ENCODE measurements around the gene DCAF4. TPM values are rescaled to one million over a fixed set of nuclear protein-coding genes. Genes with fewer than 3 reads are reported as not detected.

The DCAF4 gene
- total RNA-seq, 4 donors from 2014 or later = 15.7 to 50.1 (median 16.4) TPM

DNA sequence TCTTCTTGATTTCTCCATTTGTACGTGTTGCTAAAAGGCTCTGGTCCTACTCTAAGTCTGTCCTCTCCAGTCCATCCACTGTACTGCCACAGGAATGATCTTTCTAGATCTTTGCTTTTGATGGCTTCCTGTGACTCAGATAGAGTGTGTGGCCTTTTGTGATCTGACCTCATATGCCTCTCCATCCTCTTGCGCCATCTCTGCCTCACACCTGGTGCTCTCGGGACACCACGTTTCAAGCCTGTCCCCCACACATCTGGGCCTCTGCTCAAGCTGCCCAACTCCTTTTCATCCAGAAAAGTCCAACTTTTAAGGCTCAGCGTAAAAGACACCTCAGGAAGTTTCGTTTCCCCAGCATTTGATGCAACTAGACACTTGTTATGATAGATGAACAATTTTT, 39.0 kb downstream of the DCAF4 start:
- TF ChIP-seq, protein P1, sequence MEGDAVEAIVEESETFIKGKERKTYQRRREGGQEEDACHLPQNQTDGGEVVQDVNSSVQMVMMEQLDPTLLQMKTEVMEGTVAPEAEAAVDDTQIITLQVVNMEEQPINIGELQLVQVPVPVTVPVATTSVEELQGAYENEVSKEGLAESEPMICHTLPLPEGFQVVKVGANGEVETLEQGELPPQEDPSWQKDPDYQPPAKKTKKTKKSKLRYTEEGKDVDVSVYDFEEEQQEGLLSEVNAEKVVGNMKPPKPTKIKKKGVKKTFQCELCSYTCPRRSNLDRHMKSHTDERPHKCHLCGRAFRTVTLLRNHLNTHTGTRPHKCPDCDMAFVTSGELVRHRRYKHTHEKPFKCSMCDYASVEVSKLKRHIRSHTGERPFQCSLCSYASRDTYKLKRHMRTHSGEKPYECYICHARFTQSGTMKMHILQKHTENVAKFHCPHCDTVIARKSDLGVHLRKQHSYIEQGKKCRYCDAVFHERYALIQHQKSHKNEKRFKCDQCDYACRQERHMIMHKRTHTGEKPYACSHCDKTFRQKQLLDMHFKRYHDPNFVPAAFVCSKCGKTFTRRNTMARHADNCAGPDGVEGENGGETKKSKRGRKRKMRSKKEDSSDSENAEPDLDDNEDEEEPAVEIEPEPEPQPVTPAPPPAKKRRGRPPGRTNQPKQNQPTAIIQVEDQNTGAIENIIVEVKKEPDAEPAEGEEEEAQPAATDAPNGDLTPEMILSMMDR (IDR thresholded peaks at IDR 0.05) = no peak
- ATAC-seq (ENCODE audit: low FRiP score) (no peak), DNase-seq (ENCODE audit: low spot score) (no peak)

DNA sequence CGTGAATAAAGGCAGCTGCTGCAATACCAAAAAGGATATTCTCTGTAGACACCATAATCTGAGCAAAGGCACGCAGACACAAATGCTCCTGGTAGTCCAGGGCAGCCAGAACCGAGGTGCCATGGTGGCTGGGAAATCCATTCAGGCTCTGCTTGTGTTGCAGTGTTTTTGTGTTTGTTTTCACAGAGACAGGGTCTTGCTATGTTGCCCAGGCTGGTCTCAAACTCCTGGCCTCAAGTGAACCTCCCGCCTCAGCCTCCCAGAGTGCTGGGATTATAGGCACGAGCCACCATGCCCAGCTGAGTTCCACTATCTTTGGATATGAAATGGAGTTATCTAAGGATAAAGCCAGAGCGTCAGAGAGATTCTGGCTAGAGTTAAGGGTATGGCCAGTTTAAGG, 39.8 kb downstream of the DCAF4 start:
- ATAC-seq (ENCODE audit: low FRiP score) (no peak), DNase-seq (ENCODE audit: low spot score) (no peak)
- TF ChIP-seq, protein P1 (IDR thresholded peaks at IDR 0.05) = no peak

DNA sequence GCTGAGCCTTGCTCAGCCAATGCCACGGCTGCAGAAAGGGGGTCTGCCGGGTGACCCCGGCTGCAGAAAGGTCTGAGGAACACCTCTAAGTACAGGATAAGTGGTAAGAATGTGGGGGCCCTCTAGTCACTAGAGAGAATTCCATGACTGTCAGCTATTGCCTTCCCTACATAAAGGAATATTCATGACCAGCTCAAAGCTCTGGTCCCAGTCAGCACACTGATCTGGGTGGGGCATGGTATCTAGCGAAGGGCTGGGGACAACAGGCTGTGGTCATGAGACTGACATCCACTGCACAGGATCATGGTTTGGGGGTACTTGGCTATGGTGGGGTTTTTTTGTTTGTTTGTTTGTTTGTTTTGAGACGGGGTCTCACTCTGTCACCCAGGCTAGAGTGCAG, 42.1 kb downstream of the DCAF4 start:
- TF ChIP-seq, protein P1 (IDR thresholded peaks at IDR 0.05) = no peak
- ATAC-seq (ENCODE audit: low FRiP score) (no peak), DNase-seq (ENCODE audit: low spot score) (no peak)

DNA sequence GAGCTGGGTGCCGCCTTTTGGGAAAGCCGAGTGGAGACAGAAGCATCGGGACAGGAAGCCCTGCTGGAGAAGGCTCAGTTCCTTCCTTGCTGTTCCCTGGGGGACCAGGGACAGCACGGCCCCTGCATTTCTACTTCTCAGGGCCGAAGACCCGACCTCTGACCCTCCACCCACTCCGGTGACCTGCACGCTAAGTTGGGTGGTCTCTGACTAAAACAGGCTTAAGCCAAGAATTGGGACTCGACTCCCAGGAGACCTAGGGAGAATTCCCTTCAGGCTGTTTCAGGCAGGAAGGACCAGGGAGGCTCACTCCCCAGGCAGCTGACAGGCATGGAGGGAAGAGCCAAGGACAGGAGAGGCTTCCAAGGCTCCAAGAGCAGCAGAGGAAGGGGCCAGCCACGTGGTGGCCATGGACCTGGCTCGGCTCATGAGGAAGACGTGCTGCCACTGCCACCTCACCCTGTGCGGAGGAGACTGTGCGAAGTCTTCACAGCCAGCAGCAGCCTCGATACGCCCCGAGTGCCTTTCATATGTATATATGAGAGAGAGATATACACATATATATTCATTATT, 43.9 kb downstream of the DCAF4 start:
- TF ChIP-seq, protein P1 (IDR thresholded peaks at IDR 0.05) = no peak
- no peak for DNase-seq (ENCODE audit: low spot score)
- no peak for ATAC-seq (ENCODE audit: low FRiP score)

DNA sequence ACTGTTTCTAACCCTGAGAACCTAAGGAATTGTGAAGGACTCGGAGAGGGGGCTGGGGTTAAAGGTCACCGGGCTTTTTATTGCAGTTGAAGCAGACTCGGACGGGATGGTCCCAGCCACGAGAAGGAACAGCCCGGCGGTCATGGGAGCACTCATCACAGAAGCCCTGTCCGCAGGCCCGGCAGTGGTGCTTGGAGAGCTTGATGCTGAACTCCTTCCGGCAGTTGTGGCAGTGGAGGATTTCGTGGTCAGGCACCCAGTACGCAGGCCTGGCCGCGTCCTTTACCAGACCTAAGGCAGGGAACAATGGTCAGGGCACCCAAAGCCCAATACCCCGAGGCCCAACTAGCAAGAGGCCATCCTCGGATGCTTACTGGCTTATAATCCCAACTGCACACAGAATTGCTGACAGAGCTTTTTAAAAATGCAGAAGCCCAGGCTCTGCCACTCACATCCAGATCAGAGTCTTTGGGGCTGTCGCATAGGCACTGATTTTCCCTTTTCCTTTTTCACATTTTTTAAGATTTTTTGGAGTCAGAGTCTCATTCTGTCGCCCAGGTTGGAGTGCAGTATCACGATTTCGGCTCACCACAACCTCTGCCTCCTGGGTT, 44.7 kb downstream of the DCAF4 start:
- DNase-seq (ENCODE audit: low spot score) (no peak), ATAC-seq (ENCODE audit: low FRiP score) (no peak)
- TF ChIP-seq, protein P1 (IDR thresholded peaks at IDR 0.05) = no peak

DNA sequence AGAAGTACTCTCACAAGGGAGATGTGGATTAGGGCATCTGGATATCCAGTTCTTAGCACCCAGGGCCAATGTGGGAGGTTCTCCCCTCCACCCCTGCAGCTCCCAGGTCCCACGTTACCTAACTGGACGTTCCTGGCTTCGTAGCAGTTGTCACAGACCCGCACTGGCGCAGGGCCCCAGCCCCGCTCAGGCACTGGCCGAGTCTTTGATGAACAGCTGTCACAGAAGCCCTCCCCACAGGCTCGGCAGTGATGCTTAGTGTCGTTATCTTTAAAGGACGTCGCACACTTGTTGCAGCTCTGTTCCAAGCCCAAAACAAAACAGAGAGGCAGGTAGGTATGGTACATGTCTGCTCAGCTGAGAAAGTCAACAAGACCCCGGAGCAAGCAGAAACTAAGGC, 48.4 kb downstream of the DCAF4 start:
- TF ChIP-seq, protein P1 (IDR thresholded peaks at IDR 0.05) = no peak
- no peak for ATAC-seq (ENCODE audit: low FRiP score)
- no peak for DNase-seq (ENCODE audit: low spot score)

DNA sequence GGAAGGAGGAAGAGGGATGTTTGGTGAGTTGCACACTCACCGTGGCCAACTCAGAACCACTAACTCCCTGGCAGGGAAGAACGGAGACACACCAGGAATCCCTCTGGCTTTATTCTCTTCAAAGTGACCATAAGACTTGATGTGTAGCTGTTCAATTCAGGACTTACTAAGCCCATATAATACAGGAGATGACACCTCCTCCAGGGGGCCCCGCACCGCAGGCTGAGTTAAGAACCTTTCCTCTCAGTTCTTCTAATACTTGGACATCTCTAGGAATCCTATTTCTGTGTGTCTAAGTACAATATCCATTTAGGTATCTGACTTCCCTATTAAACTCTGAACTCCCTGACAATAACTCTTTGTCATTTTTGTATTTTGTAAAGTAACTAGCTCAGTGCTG, 49.5 kb downstream of the DCAF4 start:
- ATAC-seq (ENCODE audit: low FRiP score) = no peak
- TF ChIP-seq, protein P1 (IDR thresholded peaks at IDR 0.05) = no peak
- no peak for DNase-seq (ENCODE audit: low spot score)
